Fibroblast of lung (primary cell): Measurements from ENCODE around the gene PPP2R1B. TPM values are rescaled to one million over a fixed set of nuclear protein-coding genes. Genes with fewer than 3 reads are reported as not detected.

Source experiments
- DNase-seq, 2 donors: peaks; one replicate each; pipeline versions ENCODE4 v3.0.0 to v3.0.0-alpha.2; 2010; ENCODE audit warnings: low read depth in 2 of 2
- H2AFZ ChIP-seq: 2 replicates; pipeline ENCODE4 v1.5.1; 2012; ENCODE audit warnings: low read length, control low read depth, inconsistent platforms
- H3K27ac ChIP-seq: 2 replicates; pipeline ENCODE4 v1.5.1; 2011; ENCODE audit warnings: low read length, control low read depth; ENCODE audit not compliant: insufficient read depth
- H3K27me3 ChIP-seq: 2 replicates; pipeline ENCODE4 v1.5.1; 2011; ENCODE audit warnings: mild to moderate bottlenecking, low read length; ENCODE audit not compliant: control insufficient read depth, insufficient read depth
- H3K36me3 ChIP-seq: 2 replicates; pipeline ENCODE4 v1.5.1; 2011; ENCODE audit warnings: low read length; ENCODE audit not compliant: control insufficient read depth, insufficient read depth
- H3K4me1 ChIP-seq: 2 replicates; pipeline ENCODE4 v1.5.1; 2011; ENCODE audit warnings: low read length; ENCODE audit not compliant: control insufficient read depth, insufficient read depth; ENCODE audit errors: extremely low read depth
- H3K4me2 ChIP-seq: 2 replicates; pipeline ENCODE4 v1.5.1; 2011; ENCODE audit warnings: low read length, control low read depth; ENCODE audit not compliant: insufficient read depth; ENCODE audit errors: extremely low read depth
- H3K4me3 ChIP-seq, 4 experiments: fragments of 200-600 bp in 1 of 4; sonication (generic) in 1 of 4; replicated peaks in 1 of 4; 2 replicates each; pipeline ENCODE4 v1.5.1; 2011 to 2016; ENCODE audit warnings: low read length in 4 of 4, low read depth in 3 of 4, mild to moderate bottlenecking in 3 of 4, control low read depth in 2 of 4, inconsistent platforms in 1 of 4, mixed read lengths in 1 of 4; ENCODE audit not compliant: insufficient read depth in 1 of 4; ENCODE audit errors: control extremely low read depth in 1 of 4
- H3K79me2 ChIP-seq: 2 replicates; pipeline ENCODE4 v1.5.1; 2012; ENCODE audit warnings: mild to moderate bottlenecking, low read length, inconsistent platforms; ENCODE audit not compliant: control insufficient read depth, insufficient read depth
- H3K9ac ChIP-seq: 2 replicates; pipeline ENCODE4 v1.5.1; 2011; ENCODE audit warnings: mild to moderate bottlenecking, low read length, control low read depth; ENCODE audit not compliant: insufficient read depth
- H3K9me3 ChIP-seq: 2 replicates; pipeline ENCODE4 v1.5.1; 2012; ENCODE audit warnings: low read depth, low read length; ENCODE audit not compliant: control insufficient read depth, insufficient read depth
- H4K20me1 ChIP-seq: 2 replicates; pipeline ENCODE4 v1.5.1; 2011; ENCODE audit warnings: low read length; ENCODE audit not compliant: control insufficient read depth, insufficient read depth; ENCODE audit errors: extremely low read depth
- CTCF ChIP-seq, 2 donors: IDR thresholded peaks in 1 of 2; conservative IDR thresholded peaks in 1 of 2; 1 replicate in 1 of 2; 2 replicates in 1 of 2; pipeline ENCODE4 v1.5.1; 2011 to 2012; ENCODE audit warnings: low read length in 2 of 2, control low read depth in 1 of 2, inconsistent platforms in 1 of 2, low read depth in 1 of 2, mild to moderate bottlenecking in 1 of 2
- EZH2 ChIP-seq: IDR thresholded peaks from 2 replicates; pipeline ENCODE4 v1.5.1; 2012; ENCODE audit warnings: low read length, control low read depth, mild to moderate bottlenecking; ENCODE audit errors: missing control alignments
- polyA plus RNA-seq, 2 donors: library from polyadenylated mRNA; depleted of rRNA in 1 of 2; stranded (reverse) in 1 of 2; unstranded in 1 of 2; fragments of >200 nt; gene quantifications; 2 replicates each; pipeline ENCODE4 v1.2.1, GENCODE V29; 2011 to 2012; ENCODE audit warnings: missing spikeins in 1 of 2
- total RNA-seq: library from RNA; depleted of rRNA; stranded (reverse); fragments of >200 nt; gene quantifications from 2 replicates; pipeline ENCODE4 v1.2.1, GENCODE V29; 2014

Gene PPP2R1B
- total and polyA plus RNA-seq, 2 donors (not counting 1 experiment from before 2014, with no cell fraction given), result 40.3 to 43.1 TPM

- H3K36me3 ChIP-seq, result no peaks in the 10 kb centered on the region
- no peak overlapping the region for H3K4me3 ChIP-seq
- no peak for TF ChIP-seq CTCF (conservative IDR thresholded peaks at IDR 0.05 in 1 of 2, IDR thresholded peaks at IDR 0.05 in 1 of 2; ENCODE audit: low read depth in 1 of 2, low read length in 2 of 2)
- no peak for TF ChIP-seq EZH2
- H3K4me1 ChIP-seq, result no peaks in the 10 kb centered on the region
- no peaks in the 10 kb centered on the region for H4K20me1 ChIP-seq
- H3K27ac ChIP-seq, result no peak overlapping the region
- no peaks in the 10 kb centered on the region for H3K79me2 ChIP-seq
- no peak overlapping the region for H3K4me2 ChIP-seq
- no peak for DNase-seq
- no peak overlapping the region for H2AFZ ChIP-seq
- H3K9me3 ChIP-seq, result no peaks in the 10 kb centered on the region
- no peak overlapping the region for H3K9ac ChIP-seq
- no peaks in the 10 kb centered on the region for H3K27me3 ChIP-seq
These were observed 85.6 kb downstream of the PPP2R1B start for GRCh38 chr11:111680486-111681175.

Other genes with a start within 250 kb of the PPP2R1B start
- 55.7 and 117 TPM in 2 replicates for gene LAYN, start 225.7 kb downstream of the PPP2R1B start, total RNA-seq
- 94.0 and 140 TPM in 2 replicates for gene LAYN, start 225.7 kb downstream of the PPP2R1B start, polyA plus RNA-seq
- gene SIK2, start 163.9 kb downstream of the PPP2R1B start, total RNA-seq, result 11.0 and 16.3 TPM in 2 replicates
- gene SIK2, start 163.9 kb downstream of the PPP2R1B start, polyA plus RNA-seq, result 19.3 and 20.1 TPM in 2 replicates
- gene ALG9, start 105.2 kb upstream of the PPP2R1B start, total RNA-seq, result 26.5 and 30.9 TPM in 2 replicates
- 33.4 and 43.8 TPM in 2 replicates for gene ALG9, start 105.2 kb upstream of the PPP2R1B start, polyA plus RNA-seq
- 1.8 and 2.6 TPM in 2 replicates for gene FDXACB1, start 112.8 kb upstream of the PPP2R1B start, total RNA-seq
- gene FDXACB1, start 112.8 kb upstream of the PPP2R1B start, polyA plus RNA-seq, result 1.7 and 3.4 TPM in 2 replicates
- gene CFAP68, start 113.2 kb upstream of the PPP2R1B start, total RNA-seq, result 16.9 and 19.3 TPM in 2 replicates
- gene CFAP68, start 113.2 kb upstream of the PPP2R1B start, polyA plus RNA-seq, result 21.1 and 23.0 TPM in 2 replicates
- 28.5 and 51.2 TPM in 2 replicates for gene CRYAB, start 145.4 kb upstream of the PPP2R1B start, total RNA-seq
- gene CRYAB, start 145.4 kb upstream of the PPP2R1B start, polyA plus RNA-seq, result 30.0 and 48.1 TPM in 2 replicates
- 2.1 and 2.8 TPM in 2 replicates for gene HSPB2, start 146.3 kb upstream of the PPP2R1B start, total RNA-seq
- 0.94 and 2.5 TPM in 2 replicates for gene HSPB2, start 146.3 kb upstream of the PPP2R1B start, polyA plus RNA-seq
- 0.51 and 0.99 TPM in 2 replicates for gene C11orf52, start 152.5 kb upstream of the PPP2R1B start, total RNA-seq
- 0.32 and 1.3 TPM in 2 replicates for gene C11orf52, start 152.5 kb upstream of the PPP2R1B start, polyA plus RNA-seq
- 18.2 and 19.8 TPM in 2 replicates for gene DIXDC1, start 171.0 kb upstream of the PPP2R1B start, total RNA-seq
- 8.4 and 14.3 TPM in 2 replicates for gene DIXDC1, start 171.0 kb upstream of the PPP2R1B start, polyA plus RNA-seq